Astrocyte of the cerebellum (primary cell): ENCODE results near the gene B3GALT6.

ENCODE experiments used
- DNase-seq: peaks from one replicate; pipeline ENCODE4 v3.0.0-alpha.2; 2011; ENCODE audit warnings: low read depth
- H3K4me3 ChIP-seq: 2 replicates; pipeline ENCODE4 v1.5.1; 2011; ENCODE audit warnings: mild to moderate bottlenecking, low read depth, low read length, moderate library complexity
- in situ Hi-C: cut with HindIII; loops from 2 replicates; pipeline ENCODE4 v1.10.0; 2017; ENCODE audit warnings: low sequenced_read_pairs
- TF ChIP-seq, protein P1 (sequence below): IDR thresholded peaks from 2 replicates; pipeline ENCODE4 v1.5.1; 2012; ENCODE audit warnings: low read length, low read depth, moderate library complexity, mild to moderate bottlenecking; ENCODE audit errors: missing control alignments

Gene B3GALT6

DNA sequence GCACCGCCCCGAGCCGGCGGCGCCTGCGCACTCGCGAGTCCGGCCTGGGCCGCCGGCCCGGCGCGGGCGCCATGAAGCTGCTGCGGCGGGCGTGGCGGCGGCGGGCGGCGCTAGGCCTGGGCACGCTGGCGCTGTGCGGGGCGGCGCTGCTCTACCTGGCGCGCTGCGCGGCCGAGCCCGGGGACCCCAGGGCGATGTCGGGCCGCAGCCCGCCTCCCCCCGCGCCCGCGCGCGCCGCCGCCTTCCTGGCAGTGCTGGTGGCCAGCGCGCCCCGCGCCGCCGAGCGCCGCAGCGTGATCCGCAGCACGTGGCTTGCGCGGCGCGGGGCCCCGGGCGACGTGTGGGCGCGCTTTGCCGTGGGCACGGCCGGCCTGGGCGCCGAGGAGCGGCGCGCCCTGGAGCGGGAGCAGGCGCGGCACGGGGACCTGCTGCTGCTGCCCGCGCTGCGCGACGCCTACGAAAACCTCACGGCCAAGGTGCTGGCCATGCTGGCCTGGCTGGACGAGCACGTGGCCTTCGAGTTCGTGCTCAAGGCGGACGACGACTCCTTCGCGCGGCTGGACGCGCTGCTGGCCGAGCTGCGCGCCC, at the start of gene B3GALT6:
TSS of gene B3GALT6 (plus strand) at position 30 of the 588 bp plus-strand sequence. CDS start at position 72, 42 bp downstream.
- TF ChIP-seq, protein P1, sequence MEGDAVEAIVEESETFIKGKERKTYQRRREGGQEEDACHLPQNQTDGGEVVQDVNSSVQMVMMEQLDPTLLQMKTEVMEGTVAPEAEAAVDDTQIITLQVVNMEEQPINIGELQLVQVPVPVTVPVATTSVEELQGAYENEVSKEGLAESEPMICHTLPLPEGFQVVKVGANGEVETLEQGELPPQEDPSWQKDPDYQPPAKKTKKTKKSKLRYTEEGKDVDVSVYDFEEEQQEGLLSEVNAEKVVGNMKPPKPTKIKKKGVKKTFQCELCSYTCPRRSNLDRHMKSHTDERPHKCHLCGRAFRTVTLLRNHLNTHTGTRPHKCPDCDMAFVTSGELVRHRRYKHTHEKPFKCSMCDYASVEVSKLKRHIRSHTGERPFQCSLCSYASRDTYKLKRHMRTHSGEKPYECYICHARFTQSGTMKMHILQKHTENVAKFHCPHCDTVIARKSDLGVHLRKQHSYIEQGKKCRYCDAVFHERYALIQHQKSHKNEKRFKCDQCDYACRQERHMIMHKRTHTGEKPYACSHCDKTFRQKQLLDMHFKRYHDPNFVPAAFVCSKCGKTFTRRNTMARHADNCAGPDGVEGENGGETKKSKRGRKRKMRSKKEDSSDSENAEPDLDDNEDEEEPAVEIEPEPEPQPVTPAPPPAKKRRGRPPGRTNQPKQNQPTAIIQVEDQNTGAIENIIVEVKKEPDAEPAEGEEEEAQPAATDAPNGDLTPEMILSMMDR, result no peak
- in situ Hi-C loops, result no loop called here

DNA sequence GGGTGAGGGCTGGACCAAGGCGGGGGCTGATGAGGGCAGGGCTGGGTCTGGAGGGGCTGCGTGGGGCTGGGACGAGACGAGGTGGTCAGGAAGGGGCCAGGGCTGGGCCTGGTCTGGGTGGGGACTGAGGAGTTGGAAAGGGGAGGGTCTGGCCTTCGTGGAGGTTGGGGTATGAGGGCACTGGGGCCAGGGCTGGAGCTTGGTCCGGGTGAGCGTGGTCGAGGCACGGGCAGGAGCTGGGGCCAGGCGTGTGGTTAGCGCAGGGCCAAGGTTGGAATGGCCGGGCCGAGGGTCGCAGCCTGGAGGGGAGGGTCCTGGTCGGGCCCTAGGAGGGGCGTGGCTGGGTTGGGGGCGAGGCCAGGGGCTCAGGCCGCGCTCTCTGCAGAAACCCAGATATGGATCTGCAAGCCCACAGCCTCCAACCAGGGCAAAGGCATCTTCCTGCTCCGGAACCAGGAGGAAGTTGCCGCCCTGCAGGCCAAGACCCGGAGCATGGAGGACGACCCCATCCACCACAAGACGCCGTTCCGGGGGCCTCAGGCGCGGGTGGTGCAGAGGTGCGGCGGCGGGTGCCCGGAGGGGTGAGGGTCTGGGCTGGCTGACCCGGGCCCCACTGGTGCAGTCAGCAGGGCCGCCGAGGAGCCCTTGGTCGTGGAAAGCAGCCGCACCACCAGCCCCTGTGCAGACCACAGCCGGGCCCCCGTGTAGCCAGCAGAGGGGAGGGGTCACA, 49.4 kb upstream of the B3GALT6 start:
- no peak overlapping the region for H3K4me3 ChIP-seq
- in situ Hi-C loops, result no loop called here
- TF ChIP-seq, protein P1, result no peak
- DNase-seq, result no peak

More for the DNA sequence above, at the start of gene B3GALT6:
- H3K4me3 ChIP-seq, result peak within 1 kb of the TSS; percentile 86
- no peak for DNase-seq

DNA sequence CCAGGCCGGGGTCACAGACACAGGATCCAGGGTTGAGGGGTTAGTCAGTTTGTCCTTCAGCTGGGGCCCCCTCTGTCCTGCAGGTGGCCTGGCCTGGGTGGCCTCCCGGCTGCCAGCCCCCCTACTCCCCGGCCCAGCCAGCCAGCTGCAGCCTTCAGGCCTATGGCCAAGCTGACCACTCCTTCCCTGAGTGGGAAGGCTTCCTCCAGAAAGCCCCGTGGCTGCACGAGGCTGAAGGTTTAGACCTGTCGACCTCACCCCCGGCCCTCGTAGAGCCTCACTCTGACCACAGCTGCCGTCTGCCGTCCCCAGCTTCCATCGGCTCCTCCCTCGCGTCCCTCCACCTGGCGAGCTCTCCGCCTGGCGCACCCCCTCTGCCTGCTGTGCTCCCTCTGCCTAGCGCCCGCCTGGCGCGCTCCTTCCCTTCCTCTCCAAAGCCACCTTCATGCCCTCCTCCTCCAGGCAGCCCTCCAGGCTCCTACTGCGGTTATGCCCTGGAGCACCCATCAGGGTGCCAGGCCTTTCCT, 48.8 kb upstream of the B3GALT6 start:
- TF ChIP-seq, protein P1, result no peak
- no peak overlapping the region for H3K4me3 ChIP-seq
- no peak for DNase-seq
- in situ Hi-C loops, result no loop called here

DNA sequence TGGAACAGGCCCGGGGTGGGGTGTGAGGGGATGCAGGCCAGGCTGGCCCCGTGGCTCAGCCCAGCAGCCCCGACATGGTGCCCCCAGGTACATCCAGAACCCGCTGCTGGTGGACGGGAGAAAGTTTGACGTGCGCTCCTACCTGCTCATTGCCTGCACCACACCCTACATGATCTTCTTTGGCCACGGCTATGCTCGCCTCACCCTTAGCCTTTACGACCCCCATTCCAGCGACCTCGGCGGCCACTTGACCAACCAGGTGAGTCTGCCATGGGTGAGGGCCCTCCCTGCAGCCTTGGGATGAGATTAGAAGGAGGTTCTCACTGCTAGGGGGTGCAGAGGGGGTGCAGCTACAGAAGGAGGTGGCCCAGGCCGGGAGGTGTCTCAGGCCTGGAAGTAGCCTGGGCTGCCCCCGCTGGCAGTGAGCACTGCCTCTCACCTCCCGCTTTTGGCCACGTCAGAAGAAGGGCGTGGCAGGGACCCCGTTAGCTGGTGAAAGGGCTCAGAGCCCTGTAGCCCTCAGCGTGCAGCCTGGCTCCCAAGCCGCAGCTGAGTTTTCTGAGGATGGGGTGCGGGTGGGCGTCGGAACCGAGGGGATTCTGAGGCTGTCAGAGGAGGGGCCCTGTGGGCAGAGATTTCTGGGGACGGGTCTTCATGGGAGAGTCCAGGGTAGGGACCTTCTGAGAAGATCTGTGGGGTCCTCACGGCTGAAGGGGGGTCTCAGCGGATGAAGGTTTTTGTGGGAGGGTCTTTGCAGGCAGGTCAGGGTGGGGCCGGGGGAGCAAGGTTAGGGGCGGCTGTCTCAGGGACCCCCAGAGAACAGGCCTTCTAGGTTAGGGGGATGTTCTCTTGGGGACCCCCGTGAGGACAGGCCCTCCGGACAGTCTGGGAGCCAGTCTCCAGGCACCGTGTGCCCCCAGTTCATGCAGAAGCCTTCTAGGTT, 47.9 kb upstream of the B3GALT6 start:
- no peak for DNase-seq
- TF ChIP-seq, protein P1, result no peak
- in situ Hi-C loops, result no loop called here
- no peak overlapping the region for H3K4me3 ChIP-seq

DNA sequence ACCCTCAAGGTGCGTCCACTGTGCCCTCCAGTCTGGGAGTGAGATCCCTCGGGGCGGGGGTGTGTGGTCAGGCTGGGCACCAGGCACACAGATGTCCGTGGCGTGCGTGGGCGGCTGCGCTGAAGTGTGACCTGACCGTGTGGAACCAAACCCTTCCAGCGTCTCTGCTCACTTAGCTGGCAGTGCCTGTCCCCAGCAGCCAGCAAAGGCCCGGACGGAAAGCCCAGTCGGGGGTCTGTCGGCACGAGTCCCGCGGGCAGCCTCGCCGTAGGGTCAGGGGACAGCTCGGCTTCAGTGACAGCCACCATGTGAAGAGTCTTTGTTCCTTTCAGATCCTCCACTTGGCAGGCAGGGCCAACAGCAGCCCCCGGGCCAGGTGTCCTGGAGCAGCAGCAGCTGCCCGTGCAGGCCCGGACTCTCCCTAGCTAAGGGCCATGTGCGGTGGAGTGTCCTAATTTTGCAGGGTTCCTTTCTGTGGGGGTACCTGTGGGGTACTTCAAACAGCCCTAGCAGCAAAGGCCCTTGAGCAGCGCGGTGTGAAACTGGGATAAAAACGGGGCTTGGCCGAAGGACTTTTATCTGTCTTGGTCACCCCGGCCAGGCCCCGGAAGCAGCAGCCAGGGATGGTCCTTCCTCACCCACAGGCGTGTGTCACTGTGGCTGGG, 46.8 kb upstream of the B3GALT6 start:
- no peak for DNase-seq
- TF ChIP-seq, protein P1, result no peak
- no peak overlapping the region for H3K4me3 ChIP-seq
- in situ Hi-C loops, result no loop called here
